CD4-positive, alpha-beta memory T cell (primary cell): ENCODE data around the gene FAR2. TPM values are rescaled to one million over a fixed set of nuclear protein-coding genes. Genes with fewer than 3 reads are reported as not detected.

ENCODE experiments used
- polyA plus RNA-seq, 2 donors: library from polyadenylated mRNA; unstranded; fragments of 300-500 nt; fragmentation: Illumina TruSeq; gene quantifications; one replicate each; pipeline ENCODE4 v1.2.3, GENCODE V29; 2021
- total RNA-seq, 2 experiments: library from RNA; stranded (reverse); gene quantifications; one replicate each; pipeline ENCODE4 v1.2.3, GENCODE V29; 2021

The FAR2 gene
- total and polyA plus RNA-seq, 4 experiments from 2014 or later = 6.2 to 10.6 (median 10.0) TPM

Other genes starting within 250 kb of the FAR2 start
- 10 to 100 TPM; 74.9 to 82.9 TPM for gene ERGIC2, start 231.9 kb downstream of the FAR2 start, total RNA-seq
- 100 to 1,000 TPM in 1 of 2 donors, 10 to 100 TPM in 1; 94.9 to 104 TPM for gene ERGIC2, start 231.9 kb downstream of the FAR2 start, polyA plus RNA-seq